Measurements from ENCODE around the gene VMAC. TPM values are rescaled to one million over a fixed set of nuclear protein-coding genes. Genes with fewer than 3 reads are reported as not detected.

Gene VMAC
- total and polyA plus RNA-seq, 2 of the 8 experiments (the other 6 are each of a cell fraction or from before 2014, with no cell fraction given), result 1.3 to 2.2 TPM

- peak; percentile 91 for TF ChIP-seq KDM4A (IDR thresholded peaks at IDR 0.05; ENCODE audit: low read depth, low read length, severe bottlenecking)
- no peak for TF ChIP-seq SUZ12 (IDR thresholded peaks at IDR 0.05; ENCODE audit: low read length)
- TF ChIP-seq SP4 (IDR thresholded peaks at IDR 0.05; ENCODE audit: low read length), result no peak
- TF ChIP-seq SIN3A (conservative IDR thresholded peaks at IDR 0.05 in 1 of 2, IDR thresholded peaks at IDR 0.05 in 1 of 2; ENCODE audit: low read depth in 1 of 2, low read length in 2 of 2), result peak; percentile 77 to 90
- peak; percentile 55 for TF ChIP-seq NANOG (IDR thresholded peaks at IDR 0.05; ENCODE audit: insufficient read depth, low read depth, low read length, poor library complexity, severe bottlenecking)
- no peak for TF ChIP-seq RXRA (IDR thresholded peaks at IDR 0.05; ENCODE audit: insufficient read depth, low read depth, low read length)
- peak; percentile 92 for TF ChIP-seq BRCA1 (IDR thresholded peaks at IDR 0.05; ENCODE audit: low read depth, low read length)
- no peak for TF ChIP-seq ZNF274 (IDR thresholded peaks at IDR 0.05; ENCODE audit: borderline replicate concordance, extremely low read depth, low read length)
- TF ChIP-seq RAD21 (IDR thresholded peaks at IDR 0.05 in 1 of 2, conservative IDR thresholded peaks at IDR 0.05 in 1 of 2; ENCODE audit: low read depth in 2 of 2, low read length in 2 of 2), result no peak
- TF ChIP-seq KDM5A (IDR thresholded peaks at IDR 0.05; ENCODE audit: low read length), result 0 out of 2 replicates have a peak, but pooled peaks have one; percentile 10
- TF ChIP-seq CBX5 (IDR thresholded peaks at IDR 0.05; ENCODE audit: low read depth, low read length), result no peak
- TF ChIP-seq SIRT6 (IDR thresholded peaks at IDR 0.05; ENCODE audit: low read length), result no peak
- TF ChIP-seq EZH2 (IDR thresholded peaks at IDR 0.05; ENCODE audit: low read depth, low read length, severe bottlenecking), result no peak
- TF ChIP-seq CBX8 (IDR thresholded peaks at IDR 0.05; ENCODE audit: borderline replicate concordance, low read depth, low read length), result no peak
- TF ChIP-seq RBBP5 (IDR thresholded peaks at IDR 0.05; ENCODE audit: borderline replicate concordance, low read depth, low read length), result no peak; the same call in 1 of the 2 replicates
- TF ChIP-seq MAX (IDR thresholded peaks at IDR 0.05), result peak; percentile 87
- no peak for TF ChIP-seq JUN (IDR thresholded peaks at IDR 0.05; ENCODE audit: low read depth, low read length)
- no peak for TF ChIP-seq USF2 (IDR thresholded peaks at IDR 0.05; ENCODE audit: low read length)
- TF ChIP-seq POLR2A (IDR thresholded peaks at IDR 0.05; ENCODE audit: control extremely low read depth in 1 of 2, low read depth in 2 of 2, low read length in 2 of 2), result peak; percentile 78 to 80
- TF ChIP-seq NRF1 (IDR thresholded peaks at IDR 0.05; ENCODE audit: low read depth, low read length), result peak; percentile 58
- peak; percentile 63; the same call in 1 of the 2 replicates for TF ChIP-seq GTF2F1 (IDR thresholded peaks at IDR 0.05; ENCODE audit: borderline replicate concordance, low read depth, low read length)
- 0 out of 2 replicates have a peak, but pooled peaks have one; percentile 29 for TF ChIP-seq CEBPB (IDR thresholded peaks at IDR 0.05; ENCODE audit: low read depth, low read length)
- TF ChIP-seq POLR2AphosphoS5 (IDR thresholded peaks at IDR 0.05; ENCODE audit: low read depth, low read length), result peak; percentile 85
These were observed 884 bp upstream of the VMAC start, which contains the start of gene NDUFA11 (continued) for GRCh38 chr19:5903624-5904351.
